ENCODE measurements around the gene PLAC1. TPM values are rescaled to one million over a fixed set of nuclear protein-coding genes. Genes with fewer than 3 reads are reported as not detected.

PLAC1 gene
- total RNA-seq, 1 experiment from 2014 or later, result 0.51 TPM

DNA sequence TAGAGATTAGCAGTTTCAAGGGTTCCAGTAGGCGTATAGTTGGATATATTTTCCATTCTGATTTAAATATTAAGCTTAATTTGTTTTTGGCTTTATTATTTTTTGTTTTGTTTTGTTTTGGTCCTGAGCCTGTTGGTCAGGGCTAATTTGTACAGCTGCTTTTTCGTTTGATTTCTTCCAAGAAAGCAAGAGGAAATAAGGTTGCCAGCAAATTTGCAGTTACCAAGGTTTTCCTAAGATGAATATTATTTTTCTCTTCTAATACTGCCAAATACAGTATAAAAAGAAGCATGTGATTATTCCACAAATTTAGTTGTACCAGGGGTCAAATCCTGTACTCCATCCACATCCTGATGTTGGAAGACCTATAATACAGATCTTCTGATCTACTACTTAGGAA is 24.9 kb downstream of the PLAC1 start:
- ATAC-seq, result no peak
- H3K27me3 ChIP-seq (ENCODE audit: control insufficient read depth, insufficient read depth, low read length), result no peaks in the 10 kb centered on the region
- no peak for TF ChIP-seq POLR2AphosphoS5 (IDR thresholded peaks at IDR 0.05; ENCODE audit: low read depth, low read length)
- TF ChIP-seq, protein P1, sequence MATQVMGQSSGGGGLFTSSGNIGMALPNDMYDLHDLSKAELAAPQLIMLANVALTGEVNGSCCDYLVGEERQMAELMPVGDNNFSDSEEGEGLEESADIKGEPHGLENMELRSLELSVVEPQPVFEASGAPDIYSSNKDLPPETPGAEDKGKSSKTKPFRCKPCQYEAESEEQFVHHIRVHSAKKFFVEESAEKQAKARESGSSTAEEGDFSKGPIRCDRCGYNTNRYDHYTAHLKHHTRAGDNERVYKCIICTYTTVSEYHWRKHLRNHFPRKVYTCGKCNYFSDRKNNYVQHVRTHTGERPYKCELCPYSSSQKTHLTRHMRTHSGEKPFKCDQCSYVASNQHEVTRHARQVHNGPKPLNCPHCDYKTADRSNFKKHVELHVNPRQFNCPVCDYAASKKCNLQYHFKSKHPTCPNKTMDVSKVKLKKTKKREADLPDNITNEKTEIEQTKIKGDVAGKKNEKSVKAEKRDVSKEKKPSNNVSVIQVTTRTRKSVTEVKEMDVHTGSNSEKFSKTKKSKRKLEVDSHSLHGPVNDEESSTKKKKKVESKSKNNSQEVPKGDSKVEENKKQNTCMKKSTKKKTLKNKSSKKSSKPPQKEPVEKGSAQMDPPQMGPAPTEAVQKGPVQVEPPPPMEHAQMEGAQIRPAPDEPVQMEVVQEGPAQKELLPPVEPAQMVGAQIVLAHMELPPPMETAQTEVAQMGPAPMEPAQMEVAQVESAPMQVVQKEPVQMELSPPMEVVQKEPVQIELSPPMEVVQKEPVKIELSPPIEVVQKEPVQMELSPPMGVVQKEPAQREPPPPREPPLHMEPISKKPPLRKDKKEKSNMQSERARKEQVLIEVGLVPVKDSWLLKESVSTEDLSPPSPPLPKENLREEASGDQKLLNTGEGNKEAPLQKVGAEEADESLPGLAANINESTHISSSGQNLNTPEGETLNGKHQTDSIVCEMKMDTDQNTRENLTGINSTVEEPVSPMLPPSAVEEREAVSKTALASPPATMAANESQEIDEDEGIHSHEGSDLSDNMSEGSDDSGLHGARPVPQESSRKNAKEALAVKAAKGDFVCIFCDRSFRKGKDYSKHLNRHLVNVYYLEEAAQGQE (IDR thresholded peaks at IDR 0.05; ENCODE audit: insufficient read depth in 1 of 2, low read depth in 2 of 2, low read length in 1 of 2), result no peak
- TF ChIP-seq CTCF (IDR thresholded peaks at IDR 0.05), result no peak
- TF ChIP-seq TCF7L2 (IDR thresholded peaks at IDR 0.05; ENCODE audit: low read depth, low read length), result no peak
- no peak for TF ChIP-seq SIN3A (IDR thresholded peaks at IDR 0.05; ENCODE audit: borderline replicate concordance, insufficient read depth, low read depth, low read length)
- H3K27ac ChIP-seq (ENCODE audit: low read length), result no peak overlapping the region
- POLR2A ChIA-PET, result no interaction called here
- no peak for DNase-seq (ENCODE audit: low read depth, low spot score)
- intact Hi-C loops (cut with micrococcal nuclease; ENCODE audit: unreplicated experiment), result no loop called here
- no TSS peak for BruUV-seq (replicated peaks)
- H3K36me3 ChIP-seq (ENCODE audit: control insufficient read depth, insufficient read depth, low read length), result no peaks in the 10 kb centered on the region
- no peak overlapping the region for H3K4me3 ChIP-seq (ENCODE audit: low read depth in 2 of 2, low read length in 2 of 2)
- CTCF ChIA-PET, result no interaction called here
- no peaks in the 10 kb centered on the region for H3K9me3 ChIP-seq (ENCODE audit: control insufficient read depth, insufficient read depth, low read depth, low read length)
- in situ Hi-C loops (cut with HindIII; ENCODE audit: low pct_unique_long_range_greater_than_20kb, low sequenced_read_pairs), result no loop called here
- H3K4me1 ChIP-seq (ENCODE audit: control insufficient read depth, insufficient read depth, low read length), result no peaks in the 10 kb centered on the region

DNA sequence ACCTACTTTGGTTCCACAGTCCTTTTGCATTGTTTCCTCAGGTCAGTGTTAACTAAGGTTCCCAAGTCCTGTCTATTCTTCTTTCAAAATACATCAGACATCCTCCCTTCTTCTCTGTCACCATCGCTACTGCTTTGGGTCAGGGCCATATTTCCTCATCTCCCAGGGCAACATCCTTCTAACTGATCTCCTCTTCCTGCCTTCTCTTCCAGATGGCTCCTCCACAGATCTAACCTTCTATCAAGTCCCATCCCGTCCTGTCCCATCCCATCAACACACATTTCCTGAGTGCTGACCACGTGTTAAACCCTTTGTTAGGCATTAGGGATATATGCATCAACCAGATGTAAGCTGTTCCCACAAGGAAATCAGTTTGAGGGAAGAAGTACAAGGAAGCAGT is 25.9 kb downstream of the PLAC1 start:
- no peak for ATAC-seq
- no peaks in the 10 kb centered on the region for H3K36me3 ChIP-seq (ENCODE audit: control insufficient read depth, insufficient read depth, low read length)
- intact Hi-C loops (cut with micrococcal nuclease; ENCODE audit: unreplicated experiment) (no loop called here), in situ Hi-C loops (cut with HindIII; ENCODE audit: low pct_unique_long_range_greater_than_20kb, low sequenced_read_pairs) (no loop called here)
- no peaks in the 10 kb centered on the region for H3K4me1 ChIP-seq (ENCODE audit: control insufficient read depth, insufficient read depth, low read length)
- no peak overlapping the region for H3K27ac ChIP-seq (ENCODE audit: low read length)
- ChIA-PET POLR2A (no interaction called here), CTCF (no interaction called here)
- H3K27me3 ChIP-seq (ENCODE audit: control insufficient read depth, insufficient read depth, low read length), result no peaks in the 10 kb centered on the region
- no peak overlapping the region for H3K4me3 ChIP-seq (ENCODE audit: low read depth in 2 of 2, low read length in 2 of 2)
- no TSS peak for BruUV-seq (replicated peaks)
- no peak for DNase-seq (ENCODE audit: low read depth, low spot score)
- H3K9me3 ChIP-seq (ENCODE audit: control insufficient read depth, insufficient read depth, low read depth, low read length), result no peaks in the 10 kb centered on the region
- no peak for TF ChIP-seq TCF7L2 (IDR thresholded peaks at IDR 0.05; ENCODE audit: low read depth, low read length)
- no peak for TF ChIP-seq SIN3A (IDR thresholded peaks at IDR 0.05; ENCODE audit: borderline replicate concordance, insufficient read depth, low read depth, low read length)

- no peak overlapping the region for H3K27ac ChIP-seq (ENCODE audit: low read length)
- no peak for ATAC-seq
- no peak overlapping the region for H3K4me3 ChIP-seq (ENCODE audit: low read depth in 2 of 2, low read length in 2 of 2)
- DNase-seq (ENCODE audit: low read depth, low spot score), result no peak
- POLR2A ChIA-PET, result interaction anchor here (0.6 kb wide), 3 partner anchors 53 to 611 kb away, joined by 3 to 15 read pairs (median 3); no protein-coding TSS in a partner anchor
- no peaks in the 10 kb centered on the region for H3K9me3 ChIP-seq (ENCODE audit: control insufficient read depth, insufficient read depth, low read depth, low read length)
- intact Hi-C loops (cut with micrococcal nuclease; ENCODE audit: unreplicated experiment) (no loop called here), in situ Hi-C loops (cut with HindIII; ENCODE audit: low pct_unique_long_range_greater_than_20kb, low sequenced_read_pairs) (no loop called here)
- CTCF ChIA-PET, result no interaction called here
- no peaks in the 10 kb centered on the region for H3K4me1 ChIP-seq (ENCODE audit: control insufficient read depth, insufficient read depth, low read length)
- TF ChIP-seq, protein P1 (IDR thresholded peaks at IDR 0.05; ENCODE audit: insufficient read depth in 1 of 2, low read depth in 2 of 2, low read length in 1 of 2), result no peak
- no peak for TF ChIP-seq SIN3A (IDR thresholded peaks at IDR 0.05; ENCODE audit: borderline replicate concordance, insufficient read depth, low read depth, low read length)
- TF ChIP-seq CTCF (IDR thresholded peaks at IDR 0.05), result no peak
- TF ChIP-seq TCF7L2 (IDR thresholded peaks at IDR 0.05; ENCODE audit: low read depth, low read length), result no peak
- TF ChIP-seq POLR2AphosphoS5 (IDR thresholded peaks at IDR 0.05; ENCODE audit: low read depth, low read length), result no peak
- no peaks in the 10 kb centered on the region for H3K27me3 ChIP-seq (ENCODE audit: control insufficient read depth, insufficient read depth, low read length)
- no TSS peak for BruUV-seq (replicated peaks)
- H3K36me3 ChIP-seq (ENCODE audit: control insufficient read depth, insufficient read depth, low read length), result no peaks in the 10 kb centered on the region
Measured at GRCh38 chrX:134631426-134632346, 26.6 kb downstream of the PLAC1 start.
